ENCODE data around the gene TM2D3.

- TF ChIP-seq EZH2 (IDR thresholded peaks at IDR 0.05; ENCODE audit: insufficient read depth, poor library complexity, severe bottlenecking), result no peak
- TF ChIP-seq EZH2phosphoT487 (IDR thresholded peaks at IDR 0.05; ENCODE audit: insufficient read depth, low read depth), result no peak
These were observed 3.8 kb downstream of the TM2D3 start for GRCh38 chr15:101648356-101648755.

All from GM23248 (cell line).